Measurements from ENCODE around the gene KLHL42. TPM values are rescaled to one million over a fixed set of nuclear protein-coding genes. Genes with fewer than 3 reads are reported as not detected.

The KLHL42 gene
- total RNA-seq, 1 experiment from 2014 or later = 35.8 TPM

- Histone ChIP-seq H4K8ac (replicated peaks; ENCODE audit: insufficient read length, low read depth, low read length) (no peak overlapping the region), H4K91ac (ENCODE audit: insufficient read length, low read depth, low read length) (no peak overlapping the region), H3K23ac (ENCODE audit: insufficient read length, low read depth, low read length) (no peak overlapping the region), H2BK20ac (ENCODE audit: low read depth, low read length, poor library complexity, severe bottlenecking) (no peak overlapping the region), H3K9me3 (ENCODE audit: control insufficient read depth, low read depth, low read length) (no peaks in the 10 kb centered on the region), H3K27me3 (ENCODE audit: insufficient read depth, low read length) (no peaks in the 10 kb centered on the region), H3K56ac (ENCODE audit: insufficient read length, low read depth, low read length) (no peak overlapping the region), H3K4me2 (ENCODE audit: insufficient read depth, insufficient read length, low read length) (no peak overlapping the region), H2BK120ac (ENCODE audit: low read depth, low read length, poor library complexity, severe bottlenecking) (no peak overlapping the region), H3K79me2 (ENCODE audit: insufficient read depth, low read length) (no peaks in the 10 kb centered on the region), H4K20me1 (ENCODE audit: control insufficient read depth, insufficient read depth, insufficient read length) (no peaks in the 10 kb centered on the region), H3K23me2 (ENCODE audit: insufficient read length, low read depth, low read length, poor library complexity, severe bottlenecking) (no peaks in the 10 kb centered on the region), H3K18ac (ENCODE audit: insufficient read length, low read depth, low read length) (no peak overlapping the region), H2AK5ac (ENCODE audit: insufficient read length, low read length) (no peak overlapping the region), H3K9ac (ENCODE audit: extremely low read depth, insufficient read length, low read length) (no peak overlapping the region), H2BK15ac (ENCODE audit: low read depth, low read length) (no peak overlapping the region), H3K4ac (ENCODE audit: low read depth, low read length) (no peak overlapping the region), H3K4me1 (ENCODE audit: insufficient read depth, low read length) (no peaks in the 10 kb centered on the region), H4K5ac (ENCODE audit: insufficient read length, low read depth, low read length) (no peak overlapping the region), H3K27ac (ENCODE audit: insufficient read length, low read depth, low read length) (no peak overlapping the region), H2AFZ (ENCODE audit: low read length) (no peak overlapping the region), H3K79me1 (ENCODE audit: insufficient read depth, low read depth, low read length, poor library complexity, severe bottlenecking) (no peaks in the 10 kb centered on the region), H2BK5ac (ENCODE audit: insufficient read length, low read length) (no peak overlapping the region), H3K14ac (ENCODE audit: insufficient read depth, low read length) (no peak overlapping the region), H2BK12ac (ENCODE audit: insufficient read length, low read depth, low read length) (no peak overlapping the region), H3T11ph (ENCODE audit: low read length) (no peak overlapping the region)
- Mint-ChIP-seq H3K27ac (no peak overlapping the region), H3K36me3 (ENCODE audit: insufficient read depth in 1 of 3, low read depth in 3 of 3) (no peaks in the 10 kb centered on the region), H3K4me3 (no peak overlapping the region), H3K9me3 (peaks cover 2 to 3% of the 10 kb centered on the region in 2 experiments; a peak in 3 of 5 replicates), H3K27me3 (ENCODE audit: low read depth) (no peaks in the 10 kb centered on the region), H3K4me1 (no peaks in the 10 kb centered on the region)
- no peak for TF ChIP-seq CTCF (conservative IDR thresholded peaks at IDR 0.05)
- WGBS (ENCODE audit: extremely low coverage, insufficient read length, low lambda C conversion rate) = no CpG with 5 or more reads among the region's 5 CpGs
- DNase-seq = no peak
Measured at GRCh38 chr12:27841392-27841882, 61.4 kb downstream of the KLHL42 start.

Data from H9 (cell line).